Anterior cingulate cortex (tissue), 58 donors: ENCODE measurements around the gene TGDS.

Experiments used
- DNase-seq, 58 donors: peaks; one replicate each; lab custom pipeline; 2025; lab: John Stamatoyannopoulos, UW

TGDS gene

DNA sequence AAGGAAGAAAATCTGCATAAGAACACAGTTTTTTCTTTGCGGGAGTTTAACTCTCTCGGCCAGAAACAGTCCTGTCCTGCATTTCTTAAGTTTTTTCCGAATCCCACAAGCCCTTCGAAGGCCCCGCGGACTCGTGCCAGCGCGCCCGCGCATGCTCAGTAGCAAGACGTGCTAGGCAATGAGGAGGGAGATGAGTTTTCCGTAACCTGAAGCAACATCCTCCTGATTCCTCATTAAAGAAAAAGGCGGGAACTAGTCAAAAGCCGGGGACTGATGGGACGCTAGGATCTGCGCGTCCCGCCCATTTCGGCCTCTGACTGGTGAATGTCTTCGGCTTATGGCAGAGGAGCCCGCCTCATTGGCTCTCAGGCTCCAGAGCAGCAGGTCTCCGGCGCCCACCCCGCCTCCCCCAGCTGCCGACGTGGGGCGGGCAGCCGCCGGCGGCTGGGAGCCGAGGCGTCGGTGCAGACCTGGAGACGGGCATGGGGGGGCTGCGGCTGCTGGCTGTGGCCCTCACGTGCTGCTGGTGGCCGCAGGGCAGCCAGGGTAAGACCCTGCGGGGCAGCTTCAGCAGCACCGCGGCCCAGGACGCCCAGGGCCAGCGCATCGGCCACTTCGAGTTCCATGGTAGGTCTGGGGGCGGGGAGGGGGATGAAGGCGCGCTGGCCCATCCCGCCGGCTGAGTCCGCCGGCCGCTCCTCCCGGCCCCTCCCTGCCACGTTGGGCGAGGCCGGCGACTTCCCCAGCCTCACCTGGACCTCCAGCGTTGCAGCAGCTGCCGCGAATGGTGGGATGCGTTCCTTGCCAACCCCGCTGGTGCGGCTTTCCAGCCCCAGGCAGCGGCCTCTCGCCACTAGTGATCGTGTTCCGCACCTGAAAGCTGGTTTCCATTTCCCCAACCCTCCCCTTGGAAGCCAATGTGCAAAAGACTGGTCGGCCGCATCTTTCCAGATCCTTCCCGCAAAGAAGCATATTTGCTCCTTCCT, 5.8 kb upstream of the TGDS start, which contains the start of gene GPR180:
GPR180 (plus strand) TSS at position 412 of the 986 bp plus-strand sequence; CDS start at position 483, 71 bp downstream.
- peak; percentile 65 to 98 (median 94) for DNase-seq

DNA sequence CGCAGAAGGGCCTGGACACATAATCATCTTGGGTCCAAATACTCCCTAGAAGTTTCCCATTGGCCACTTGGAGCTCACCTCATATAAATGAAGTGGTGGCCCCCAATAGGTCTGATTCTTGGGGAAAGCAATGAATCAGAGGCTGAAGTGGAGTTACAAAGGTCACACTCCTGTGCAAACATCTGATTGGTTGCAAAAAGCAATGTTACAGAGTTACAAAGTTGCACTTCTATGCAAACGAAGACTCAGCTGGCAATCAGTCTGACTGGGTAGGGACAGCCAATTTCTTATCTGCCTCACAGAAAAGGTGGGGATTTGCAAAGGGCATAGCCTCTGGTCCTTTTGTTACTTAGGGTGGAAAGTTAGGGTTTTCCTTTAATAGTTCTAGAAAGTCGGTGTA, 3.9 kb upstream of the TGDS start:
- DNase-seq, result no peak

DNA sequence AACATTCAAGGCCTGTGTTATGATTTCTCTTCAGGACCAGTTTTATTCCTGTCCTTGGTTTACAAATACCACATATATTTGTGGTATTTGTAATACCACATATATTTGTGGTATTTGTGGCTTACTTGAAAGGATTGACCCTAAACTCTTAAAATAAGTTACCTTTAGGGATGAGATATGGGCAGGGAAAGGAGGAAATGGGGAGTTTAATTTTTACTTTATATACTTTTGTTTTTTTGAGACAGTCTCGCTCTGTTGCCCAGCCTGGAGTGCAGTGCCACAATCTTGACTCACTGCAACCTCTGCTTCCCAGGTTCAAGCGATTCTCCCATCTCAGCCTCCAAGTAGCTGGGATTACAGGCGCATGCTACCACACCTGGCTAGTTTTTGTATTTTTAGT, 2.3 kb upstream of the TGDS start:
- DNase-seq, result no peak

DNA sequence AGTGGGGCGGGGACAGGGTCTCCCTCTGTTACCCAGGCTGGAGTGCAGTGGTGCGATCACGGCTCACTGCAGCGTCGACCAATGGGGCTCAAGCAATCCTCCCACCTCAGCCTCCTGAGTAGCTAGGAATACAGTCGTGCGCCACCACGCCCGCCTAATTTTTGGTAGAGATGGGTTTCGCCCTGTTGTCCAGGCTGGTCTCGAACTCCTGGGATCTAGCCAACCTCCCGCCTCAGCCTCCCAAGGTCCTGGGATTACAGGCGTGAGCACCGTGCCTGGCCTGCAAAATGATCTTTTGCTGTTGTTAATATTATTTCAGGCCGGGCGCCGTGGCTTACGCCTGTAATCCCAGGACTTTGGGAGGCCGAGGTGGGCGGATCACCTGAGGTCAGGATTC, 621 bp upstream of the TGDS start:
- DNase-seq, result peak in 6 of 58 donors; percentile 17 to 35 (median 24)

DNA sequence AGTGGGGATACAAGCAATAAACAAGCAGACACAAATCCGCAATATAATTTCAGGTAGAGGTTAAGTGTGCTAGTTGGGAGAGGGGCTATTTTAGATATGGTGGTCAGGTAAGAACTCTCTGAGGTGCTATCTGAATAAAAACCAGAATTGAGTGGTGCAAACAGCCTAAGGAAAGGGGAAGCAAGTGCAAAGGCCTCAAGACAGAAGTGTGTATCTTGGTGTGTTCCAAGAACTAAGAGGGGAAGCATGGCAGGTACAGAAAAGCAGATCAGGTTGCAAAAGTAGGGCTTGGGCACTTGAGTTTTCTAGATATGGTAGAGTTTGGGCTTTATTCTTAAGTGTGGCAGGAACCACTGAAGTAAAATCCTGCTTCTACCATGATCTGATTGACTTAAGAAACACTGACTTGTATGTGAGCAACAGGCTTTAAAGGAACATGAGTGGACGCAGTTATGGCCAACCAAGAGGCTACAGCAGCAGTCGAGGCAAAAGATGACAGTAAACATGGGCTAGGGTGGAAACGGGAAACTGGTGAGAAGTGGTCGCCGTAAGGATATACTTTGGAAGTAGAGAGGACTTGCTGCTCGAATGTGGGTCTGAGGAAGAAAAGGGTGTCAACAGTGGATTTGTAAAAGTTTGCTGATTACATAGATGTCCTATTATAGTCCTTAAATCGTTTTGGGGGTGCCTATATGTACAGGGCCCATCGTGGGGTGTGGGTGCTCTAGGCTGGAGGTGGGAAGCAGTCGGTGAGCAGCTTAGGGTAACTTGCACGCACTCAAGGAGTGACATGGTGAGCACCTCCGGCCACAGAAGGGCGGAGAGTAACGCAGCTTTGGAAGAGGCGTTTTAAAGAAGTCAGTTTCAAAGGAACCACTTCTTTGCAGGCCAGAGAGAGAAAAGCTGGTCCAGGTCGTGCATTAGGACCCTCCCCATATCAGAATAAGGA, 677 bp downstream of the TGDS start:
- peak in 8 of 58 donors; percentile 29 to 49 (median 44) for DNase-seq

DNA sequence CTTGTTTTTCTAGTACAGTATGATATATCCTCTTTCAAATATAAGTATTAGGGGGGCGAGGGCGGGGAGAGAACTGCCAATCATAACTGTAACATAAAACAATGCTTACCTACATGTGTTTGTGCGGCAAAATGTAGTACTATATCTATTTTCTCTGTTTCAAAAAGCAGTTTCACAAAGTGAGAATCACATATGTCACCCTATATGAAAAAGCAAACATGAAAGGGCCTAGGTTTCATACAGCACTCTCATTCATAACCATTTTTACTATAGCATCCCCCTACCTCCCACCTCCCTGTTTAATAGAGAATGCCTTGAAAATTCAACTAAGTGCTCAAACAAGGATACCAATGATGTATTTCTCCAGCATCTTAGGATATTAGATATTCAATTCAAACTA, 5.2 kb downstream of the TGDS start:
- DNase-seq, result no peak

DNA sequence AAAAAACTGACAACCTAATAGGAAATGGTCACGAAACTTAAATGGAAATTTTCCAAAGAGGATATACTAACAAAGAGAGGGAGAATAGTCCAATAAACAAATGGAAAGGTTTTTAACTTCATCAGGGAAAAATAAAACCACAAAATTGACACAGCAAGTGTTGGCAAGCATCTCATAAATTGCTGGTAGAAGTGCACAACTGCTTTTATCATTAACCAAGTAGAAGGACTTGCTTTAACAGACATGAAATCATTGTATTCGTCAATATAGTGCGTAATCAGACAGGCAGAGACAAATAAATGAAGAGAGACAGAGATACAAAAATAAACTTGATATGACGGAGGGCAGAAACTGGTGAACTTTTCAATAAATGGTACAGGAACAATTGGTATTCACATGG, 7.4 kb downstream of the TGDS start:
- no peak for DNase-seq

- no peak for DNase-seq
Measured at GRCh38 chr13:94586371-94586770, 9.6 kb downstream of the TGDS start.

- no peak for DNase-seq
Measured at GRCh38 chr13:94585543-94586101, 10.3 kb downstream of the TGDS start.

DNA sequence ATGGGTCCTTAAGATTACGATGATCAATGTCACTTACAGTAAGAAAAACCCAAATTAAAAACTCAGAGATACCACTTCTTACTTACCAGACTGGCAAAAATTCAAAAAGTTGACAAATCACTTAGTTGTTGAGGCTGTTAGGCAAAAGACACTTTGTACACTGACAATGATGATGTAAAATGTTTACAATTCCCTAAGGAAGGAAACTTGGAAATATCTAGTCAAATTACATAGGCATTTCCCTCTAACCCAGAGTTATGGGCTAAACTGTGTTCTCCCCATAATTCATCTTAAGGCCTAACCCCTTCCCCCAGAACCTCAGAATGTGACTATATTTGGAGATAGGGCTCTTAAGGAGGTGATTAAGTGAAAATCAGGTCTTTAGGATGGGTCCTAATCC, 12.0 kb downstream of the TGDS start:
- no peak for DNase-seq

- DNase-seq, result no peak
Measured at GRCh38 chr13:94579063-94579462, 16.9 kb downstream of the TGDS start.

DNA sequence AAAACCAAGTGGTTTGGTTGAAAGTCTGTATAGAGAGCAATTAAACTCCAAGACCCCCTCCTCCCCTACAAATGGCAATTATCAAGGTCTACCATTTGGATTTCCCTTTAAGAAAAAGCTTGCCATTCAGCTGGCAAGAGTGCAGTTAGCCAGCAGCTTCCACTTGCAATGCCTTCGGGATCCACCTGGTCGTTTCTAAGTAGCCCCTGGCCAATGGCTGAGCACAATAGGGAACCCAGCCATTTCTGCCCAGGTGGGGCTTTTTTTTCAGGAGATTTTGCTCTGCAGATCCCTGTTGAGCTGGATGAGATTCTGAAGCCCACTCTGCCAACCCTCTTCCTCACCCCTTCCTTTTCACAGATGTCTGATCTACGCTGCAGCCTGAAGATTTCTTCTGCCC, 26.3 kb downstream of the TGDS start:
- no peak for DNase-seq

- DNase-seq, result no peak
Measured at GRCh38 chr13:94568443-94568842, 27.5 kb downstream of the TGDS start.

GRCh38 chr13:94567581-94567980, 28.4 kb downstream of the TGDS start:
- no peak for DNase-seq

GRCh38 chr13:94561126-94561525, 34.8 kb downstream of the TGDS start:
- DNase-seq, result no peak

DNA sequence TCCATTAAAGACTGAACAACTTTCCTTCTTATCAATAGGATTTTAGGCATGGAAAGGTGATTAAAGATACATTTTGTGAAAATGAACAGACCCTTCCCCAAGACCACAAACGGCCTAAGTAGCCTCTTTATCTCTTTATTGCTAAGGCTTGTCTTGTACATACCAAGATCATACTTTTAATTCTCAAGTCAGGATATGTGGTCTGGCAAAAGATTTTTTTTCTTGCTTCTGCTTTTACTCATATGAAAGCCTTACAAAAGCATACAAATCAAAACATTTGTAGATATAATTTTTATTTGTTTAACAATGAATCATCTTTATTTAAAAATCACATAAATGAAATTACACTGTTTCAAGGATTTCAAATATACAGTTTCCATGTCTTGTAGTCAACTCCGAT, 35.8 kb downstream of the TGDS start:
- DNase-seq, result no peak

- DNase-seq, result no peak
Measured at GRCh38 chr13:94559222-94559795, 36.6 kb downstream of the TGDS start.

- no peak for DNase-seq
Measured at GRCh38 chr13:94558716-94559115, 37.2 kb downstream of the TGDS start.

DNA sequence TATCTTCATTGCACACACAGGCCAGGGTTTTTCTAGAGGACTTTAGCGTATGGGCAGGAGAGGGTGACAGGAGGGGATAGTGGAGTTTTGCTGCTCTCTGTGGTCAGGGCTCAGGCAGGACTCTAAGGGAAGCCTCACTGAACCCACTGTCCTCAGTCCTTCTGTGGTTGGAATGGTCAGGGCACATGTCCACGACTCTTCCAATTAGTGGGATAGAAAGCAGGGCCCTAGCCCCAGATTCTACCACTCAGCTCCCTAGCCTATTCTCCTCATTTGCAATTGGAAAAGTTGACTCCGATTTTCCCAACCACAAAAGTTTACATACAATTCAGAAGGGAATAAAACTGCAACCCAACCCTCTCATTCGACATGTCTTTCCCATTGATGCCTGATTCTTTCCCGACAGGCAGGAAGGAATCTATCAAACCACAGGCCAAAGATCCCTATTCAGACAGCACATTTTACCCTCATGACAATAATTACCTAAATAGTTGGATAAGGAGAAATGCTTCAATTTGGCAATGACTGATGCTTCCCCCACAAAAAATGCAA, 38.2 kb downstream of the TGDS start:
- DNase-seq, result no peak

- no peak for DNase-seq
Measured at GRCh38 chr13:94556621-94557020, 39.3 kb downstream of the TGDS start.
